Measurements from ENCODE around the gene TMEM179. TPM values are rescaled to one million over a fixed set of nuclear protein-coding genes. Genes with fewer than 3 reads are reported as not detected.

Gene TMEM179
- total RNA-seq, 2 donors from 2014 or later, result 0.52 to 2.2 TPM

- Histone ChIP-seq H3K9me3 (no peaks in the 10 kb centered on the region), H3K4me1 (peaks cover 0 to 24% of the 10 kb centered on the region in 2 donors), H3K4me3 (no peak overlapping the region), H3K36me3 (no peaks in the 10 kb centered on the region), H3K27me3 (no peaks in the 10 kb centered on the region), H3K27ac (no peak overlapping the region)
- DNase-seq (ENCODE audit: low spot score), result no peak
- no peak for TF ChIP-seq CTCF (IDR thresholded peaks at IDR 0.05)
These were observed 36.0 kb downstream of the TMEM179 start for GRCh38 chr14:104568620-104569019.

DNA sequence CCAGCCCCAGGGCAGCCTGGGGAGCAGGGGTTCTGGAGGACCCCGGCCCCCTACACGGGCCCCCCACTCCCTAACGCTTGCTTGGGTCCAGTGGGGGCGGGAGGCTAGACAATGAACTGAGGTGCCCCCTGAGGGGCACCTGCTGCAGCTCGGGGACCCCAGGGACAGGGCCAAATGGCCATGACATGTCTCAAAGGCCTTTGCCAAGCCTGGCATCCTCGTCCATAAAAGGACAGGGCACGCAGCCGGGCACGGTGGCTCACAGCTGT lies 36.7 kb downstream of the TMEM179 start:
- no peak for TF ChIP-seq CTCF (IDR thresholded peaks at IDR 0.05)
- Histone ChIP-seq H3K27me3 (no peaks in the 10 kb centered on the region), H3K4me3 (no peak overlapping the region), H3K9me3 (no peaks in the 10 kb centered on the region), H3K27ac (no peak overlapping the region), H3K36me3 (no peaks in the 10 kb centered on the region), H3K4me1 (peaks cover 0 to 24% of the 10 kb centered on the region in 2 donors)
- DNase-seq (ENCODE audit: low spot score), result no peak

GRCh38 chr14:104567141-104567956 lies 37.2 kb downstream of the TMEM179 start:
- DNase-seq (ENCODE audit: low spot score), result no peak
- Histone ChIP-seq H3K27me3 (no peaks in the 10 kb centered on the region), H3K9me3 (no peaks in the 10 kb centered on the region), H3K36me3 (no peaks in the 10 kb centered on the region), H3K4me1 (peaks cover 0 to 22% of the 10 kb centered on the region in 2 donors), H3K4me3 (no peak overlapping the region), H3K27ac (no peak overlapping the region)
- no peak for TF ChIP-seq CTCF (IDR thresholded peaks at IDR 0.05)

- Histone ChIP-seq H3K4me1 (peaks cover 0 to 14% of the 10 kb centered on the region in 2 donors), H3K4me3 (no peak overlapping the region), H3K36me3 (no peaks in the 10 kb centered on the region), H3K9me3 (no peaks in the 10 kb centered on the region), H3K27ac (no peak overlapping the region), H3K27me3 (no peaks in the 10 kb centered on the region)
- DNase-seq (ENCODE audit: low spot score), result no peak
- TF ChIP-seq CTCF (IDR thresholded peaks at IDR 0.05), result no peak
These were observed 39.6 kb downstream of the TMEM179 start for GRCh38 chr14:104564744-104565679.

GRCh38 chr14:104563742-104564615 lies 40.6 kb downstream of the TMEM179 start:
- Histone ChIP-seq H3K9me3 (no peaks in the 10 kb centered on the region), H3K27me3 (no peaks in the 10 kb centered on the region), H3K36me3 (no peaks in the 10 kb centered on the region), H3K4me3 (no peak overlapping the region), H3K4me1 (peaks cover 0 to 14% of the 10 kb centered on the region in 2 donors), H3K27ac (no peak overlapping the region)
- peak; percentile 78 to 90 for TF ChIP-seq CTCF (IDR thresholded peaks at IDR 0.05)
- peak; percentile 72 for DNase-seq (ENCODE audit: low spot score)
